Activated naive CD8-positive, alpha-beta T cell treated with anti-CD3 and anti-CD28 coated beads for 36 hours (primary cell): ENCODE measurements around the gene DHRS7B. TPM values are rescaled to one million over a fixed set of nuclear protein-coding genes. Genes with fewer than 3 reads are reported as not detected.
"Not testable (repeated sequence)": the region's sequence is repeated elsewhere in the genome, so short reads cannot be mapped to it uniquely, and the experiment has no call there.

ENCODE experiments used
- DNase-seq: peaks from one replicate; pipeline ENCODE4 v3.0.0; 2021
- H3K27ac Mint-ChIP-seq: one replicate; pipeline ENCODE4 v1.8.0; 2022; ENCODE audit warnings: mild to moderate bottlenecking, moderate library complexity, mixed read lengths
- H3K27me3 Mint-ChIP-seq: one replicate; pipeline ENCODE4 v1.8.0; 2022; ENCODE audit warnings: mild to moderate bottlenecking, mixed read lengths
- H3K36me3 Mint-ChIP-seq: one replicate; pipeline ENCODE4 v1.8.0; 2021; ENCODE audit warnings: mild to moderate bottlenecking, mixed read lengths
- H3K4me1 Mint-ChIP-seq: one replicate; pipeline ENCODE4 v1.8.0; 2021; ENCODE audit warnings: mixed read lengths
- H3K4me3 Mint-ChIP-seq: one replicate; pipeline ENCODE4 v1.8.0; 2022; ENCODE audit warnings: mild to moderate bottlenecking, moderate library complexity, mixed read lengths
- H3K9me3 Mint-ChIP-seq: one replicate; pipeline ENCODE4 v1.8.0; 2022; ENCODE audit warnings: mixed read lengths
- total RNA-seq, 2 experiments: library from RNA; stranded (reverse); gene quantifications; one replicate each; pipeline ENCODE4 v1.2.3, GENCODE V29; 2021

Gene DHRS7B
- total RNA-seq, 2 experiments from 2014 or later: 19.2 to 20.3 TPM

- DNase-seq: peak; percentile 80
- no peaks in the 10 kb centered on the region for H3K36me3 Mint-ChIP-seq
- peak overlapping the region; percentile 91 for H3K27ac Mint-ChIP-seq
- peaks cover 3% of the 10 kb centered on the region for H3K27me3 Mint-ChIP-seq
- H3K4me1 Mint-ChIP-seq: peaks cover 9% of the 10 kb centered on the region
- no peaks in the 10 kb centered on the region for H3K9me3 Mint-ChIP-seq
- peak overlapping the region; percentile 97 for H3K4me3 Mint-ChIP-seq
Observed at GRCh38 chr17:21098934-21099689, 27.7 kb upstream of the DHRS7B start.

- no peak for DNase-seq
- H3K4me1 Mint-ChIP-seq: peaks cover 9% of the 10 kb centered on the region
- no peak overlapping the region for H3K4me3 Mint-ChIP-seq
- H3K27me3 Mint-ChIP-seq: peaks cover 3% of the 10 kb centered on the region
- H3K27ac Mint-ChIP-seq: no peak overlapping the region
- H3K36me3 Mint-ChIP-seq: no peaks in the 10 kb centered on the region
- no peaks in the 10 kb centered on the region for H3K9me3 Mint-ChIP-seq
Observed at GRCh38 chr17:21100636-21101035, 26.1 kb upstream of the DHRS7B start.

GRCh38 chr17:21104608-21105007 is 22.2 kb upstream of the DHRS7B start:
- Mint-ChIP-seq H3K4me1 (peaks cover 4% of the 10 kb centered on the region), H3K27me3 (peaks cover 4% of the 10 kb centered on the region), H3K27ac (no peak overlapping the region), H3K4me3 (no peak overlapping the region), H3K36me3 (no peaks in the 10 kb centered on the region), H3K9me3 (no peaks in the 10 kb centered on the region)
- DNase-seq: no peak

DNA sequence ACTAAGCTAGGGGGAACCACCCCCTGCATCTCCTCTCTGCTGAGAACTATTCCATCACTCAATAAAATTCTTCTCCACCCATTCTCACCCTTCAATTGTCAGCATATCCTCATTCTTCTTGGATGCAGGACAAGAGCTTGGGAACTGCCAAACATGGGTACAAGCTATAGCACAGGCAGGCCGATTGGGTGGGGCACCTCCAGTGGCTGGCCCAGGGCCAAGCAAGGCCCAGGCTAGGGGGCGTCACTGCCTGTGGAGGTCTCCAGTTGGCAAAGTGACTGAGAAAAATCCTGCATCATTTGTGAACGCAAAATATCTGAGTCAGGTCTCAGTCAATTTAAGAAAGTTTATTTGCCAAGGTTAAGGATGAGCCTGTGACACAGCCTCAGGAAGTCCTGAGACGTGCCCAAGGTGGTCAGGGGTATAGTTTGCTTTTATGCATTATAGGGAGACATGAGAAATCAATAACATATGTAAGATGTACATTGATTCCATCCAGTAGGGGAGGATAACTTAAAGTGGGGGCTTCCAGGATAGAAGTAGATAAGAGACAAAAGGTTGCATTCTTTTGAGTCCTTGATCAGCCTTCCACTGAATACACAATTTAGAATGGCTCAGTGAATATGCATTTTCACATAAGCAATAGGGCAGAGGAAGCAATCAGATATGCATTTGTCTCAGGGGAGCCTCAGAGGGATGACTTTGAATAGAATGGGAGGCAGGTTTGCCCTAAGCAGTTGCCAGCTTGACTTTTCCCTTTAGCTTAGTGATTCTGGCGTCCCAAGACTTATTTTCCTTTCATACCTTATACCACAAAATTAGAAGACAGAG is 21.5 kb upstream of the DHRS7B start:
- no peaks in the 10 kb centered on the region for H3K9me3 Mint-ChIP-seq
- no peaks in the 10 kb centered on the region for H3K36me3 Mint-ChIP-seq
- peaks cover 4% of the 10 kb centered on the region for H3K27me3 Mint-ChIP-seq
- H3K4me1 Mint-ChIP-seq: no peaks in the 10 kb centered on the region
- no peak overlapping the region for H3K27ac Mint-ChIP-seq
- DNase-seq: no peak
- H3K4me3 Mint-ChIP-seq: no peak overlapping the region

GRCh38 chr17:21106316-21106715 is 20.4 kb upstream of the DHRS7B start:
- no peak overlapping the region for H3K4me3 Mint-ChIP-seq
- H3K27me3 Mint-ChIP-seq: peaks cover 4% of the 10 kb centered on the region
- no peaks in the 10 kb centered on the region for H3K9me3 Mint-ChIP-seq
- no peak for DNase-seq
- H3K36me3 Mint-ChIP-seq: no peaks in the 10 kb centered on the region
- no peak overlapping the region for H3K27ac Mint-ChIP-seq
- H3K4me1 Mint-ChIP-seq: no peaks in the 10 kb centered on the region

DNA sequence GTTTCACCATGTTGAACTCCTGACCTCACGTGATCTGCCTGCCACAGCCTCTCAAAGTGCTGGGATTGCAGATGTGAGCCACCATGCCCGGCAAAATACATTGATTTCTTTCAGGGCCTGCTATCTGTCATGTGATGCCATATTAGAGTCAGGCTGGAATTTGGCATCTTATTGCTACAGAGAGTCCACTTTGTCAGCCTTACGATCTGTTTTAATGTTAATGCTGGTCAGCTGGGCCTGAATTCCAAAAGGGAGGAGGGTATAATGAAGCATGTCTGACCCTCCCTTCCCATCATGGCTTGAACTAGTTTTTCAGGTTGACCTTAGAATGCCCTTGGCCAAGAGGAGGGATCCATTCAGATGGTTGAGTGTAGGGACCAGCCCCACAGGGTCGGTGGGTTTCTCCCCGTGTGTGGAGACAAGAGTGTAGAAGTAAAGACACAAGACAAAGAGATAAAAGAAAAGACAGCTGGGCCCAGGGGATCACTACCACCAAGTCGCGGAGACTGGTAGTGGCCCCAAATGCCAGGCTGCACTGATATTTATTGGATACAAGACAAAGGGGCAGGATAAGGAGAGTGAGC is 19.6 kb upstream of the DHRS7B start:
- not testable (repeated sequence) for H3K27me3 Mint-ChIP-seq, H3K27ac Mint-ChIP-seq, H3K4me3 Mint-ChIP-seq, H3K9me3 Mint-ChIP-seq, H3K4me1 Mint-ChIP-seq, DNase-seq, H3K36me3 Mint-ChIP-seq

GRCh38 chr17:21108651-21109050 is 18.1 kb upstream of the DHRS7B start:
- Mint-ChIP-seq H3K4me1 (no peaks in the 10 kb centered on the region), H3K4me3 (no peak overlapping the region)

GRCh38 chr17:21113049-21113690 is 13.6 kb upstream of the DHRS7B start:
- no peaks in the 10 kb centered on the region for H3K9me3 Mint-ChIP-seq

More at GRCh38 chr17:21108651-21109050, 18.1 kb upstream of the DHRS7B start:
- no peak overlapping the region for H3K27ac Mint-ChIP-seq
- no peaks in the 10 kb centered on the region for H3K36me3 Mint-ChIP-seq
- H3K27me3 Mint-ChIP-seq: peaks cover 4% of the 10 kb centered on the region
- DNase-seq: no peak
- H3K9me3 Mint-ChIP-seq: no peaks in the 10 kb centered on the region

GRCh38 chr17:21113716-21114115 is 13.0 kb upstream of the DHRS7B start:
- Mint-ChIP-seq H3K27me3 (no peaks in the 10 kb centered on the region), H3K4me1 (no peaks in the 10 kb centered on the region), H3K36me3 (no peaks in the 10 kb centered on the region), H3K9me3 (no peaks in the 10 kb centered on the region), H3K4me3 (no peak overlapping the region), H3K27ac (no peak overlapping the region)
- DNase-seq: no peak

More at GRCh38 chr17:21113049-21113690, 13.6 kb upstream of the DHRS7B start:
- DNase-seq: no peak
- H3K36me3 Mint-ChIP-seq: no peaks in the 10 kb centered on the region
- no peaks in the 10 kb centered on the region for H3K27me3 Mint-ChIP-seq
- H3K4me1 Mint-ChIP-seq: no peaks in the 10 kb centered on the region
- H3K27ac Mint-ChIP-seq: no peak overlapping the region
- no peak overlapping the region for H3K4me3 Mint-ChIP-seq

DNA sequence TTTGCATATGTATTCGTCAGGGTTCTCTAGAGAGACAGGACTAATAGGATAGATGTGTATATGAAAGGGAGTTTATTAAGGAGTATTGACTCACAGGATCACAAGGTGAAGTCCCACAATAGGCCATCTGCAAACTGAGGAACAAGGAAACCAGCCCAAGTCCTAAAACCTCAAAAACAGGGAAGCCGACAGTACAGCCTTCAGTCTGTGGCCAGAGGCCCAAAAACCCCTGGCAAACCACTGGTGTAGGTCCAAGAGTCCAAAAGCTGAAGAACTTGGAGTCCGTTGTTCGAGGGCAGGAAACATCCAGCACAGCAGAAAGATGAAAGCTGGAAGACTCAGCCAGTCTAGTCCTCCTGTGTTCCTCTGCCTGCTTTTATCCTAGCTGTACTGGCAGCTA is 12.0 kb upstream of the DHRS7B start:
- not testable (repeated sequence) for H3K4me3 Mint-ChIP-seq, H3K9me3 Mint-ChIP-seq, H3K4me1 Mint-ChIP-seq, H3K27ac Mint-ChIP-seq, DNase-seq, H3K36me3 Mint-ChIP-seq, H3K27me3 Mint-ChIP-seq

GRCh38 chr17:21119247-21119918 is 7.4 kb upstream of the DHRS7B start:
- H3K27me3 Mint-ChIP-seq: peaks cover 4% of the 10 kb centered on the region
- DNase-seq: peak; percentile 64
- H3K9me3 Mint-ChIP-seq: no peaks in the 10 kb centered on the region
- peaks cover 5% of the 10 kb centered on the region for H3K4me1 Mint-ChIP-seq
- H3K27ac Mint-ChIP-seq: no peak overlapping the region
- H3K4me3 Mint-ChIP-seq: peak overlapping the region; percentile 7
- no peaks in the 10 kb centered on the region for H3K36me3 Mint-ChIP-seq

- Mint-ChIP-seq H3K27me3 (peaks cover 4% of the 10 kb centered on the region), H3K9me3 (no peaks in the 10 kb centered on the region), H3K4me3 (no peak overlapping the region), H3K36me3 (no peaks in the 10 kb centered on the region), H3K27ac (no peak overlapping the region), H3K4me1 (peaks cover 5% of the 10 kb centered on the region)
- DNase-seq: no peak
Observed at GRCh38 chr17:21119919-21120249, 6.9 kb upstream of the DHRS7B start.

DNA sequence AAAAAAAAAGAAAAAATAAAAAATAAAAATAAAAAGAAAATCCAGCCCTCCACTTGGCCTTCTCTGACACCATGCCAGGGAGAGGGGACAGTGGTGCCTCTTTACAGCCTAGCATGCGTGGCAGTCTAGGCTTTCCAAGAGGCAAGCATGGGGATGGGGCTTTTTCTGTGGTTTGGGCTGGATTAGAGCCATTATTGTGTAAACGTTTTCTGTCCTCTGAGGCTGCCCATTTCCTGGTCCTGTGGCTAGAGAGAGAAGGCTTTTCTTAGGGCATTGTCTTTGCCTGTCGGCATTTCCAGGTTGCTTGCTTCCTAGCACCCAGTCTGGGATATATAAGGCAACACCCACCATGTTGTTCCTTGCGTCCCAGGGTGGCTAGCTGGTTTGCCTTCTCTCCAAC is 2.7 kb upstream of the DHRS7B start:
- peaks cover 3% of the 10 kb centered on the region for H3K36me3 Mint-ChIP-seq
- H3K27me3 Mint-ChIP-seq: peaks cover 7% of the 10 kb centered on the region
- no peak for DNase-seq
- peaks cover 19% of the 10 kb centered on the region for H3K4me1 Mint-ChIP-seq
- no peak overlapping the region for H3K4me3 Mint-ChIP-seq
- no peaks in the 10 kb centered on the region for H3K9me3 Mint-ChIP-seq
- no peak overlapping the region for H3K27ac Mint-ChIP-seq

DNA sequence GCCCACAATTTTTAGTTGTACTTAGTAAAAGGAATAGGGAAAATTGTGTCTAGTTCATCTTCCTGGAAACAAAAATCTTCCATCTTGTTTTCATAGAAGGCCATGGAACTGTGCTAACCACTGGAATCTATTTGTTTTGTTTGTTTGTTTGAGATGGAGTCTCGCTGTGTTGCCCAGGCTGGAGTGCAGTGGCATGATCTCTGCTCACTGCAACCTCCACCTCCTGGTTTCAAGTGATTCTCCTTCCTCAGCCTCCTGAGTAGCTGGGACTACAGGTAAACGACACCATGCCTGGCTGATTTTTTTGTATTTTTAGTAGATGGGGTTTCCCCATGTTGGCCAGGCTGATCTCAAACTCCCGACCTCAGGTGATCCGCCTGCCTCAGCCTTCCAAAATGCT is 2.2 kb upstream of the DHRS7B start:
- H3K36me3 Mint-ChIP-seq, H3K27ac Mint-ChIP-seq, H3K4me3 Mint-ChIP-seq, H3K27me3 Mint-ChIP-seq, H3K9me3 Mint-ChIP-seq, DNase-seq: not testable (repeated sequence)
- H3K4me1 Mint-ChIP-seq: peaks cover 18% of the 10 kb centered on the region

DNA sequence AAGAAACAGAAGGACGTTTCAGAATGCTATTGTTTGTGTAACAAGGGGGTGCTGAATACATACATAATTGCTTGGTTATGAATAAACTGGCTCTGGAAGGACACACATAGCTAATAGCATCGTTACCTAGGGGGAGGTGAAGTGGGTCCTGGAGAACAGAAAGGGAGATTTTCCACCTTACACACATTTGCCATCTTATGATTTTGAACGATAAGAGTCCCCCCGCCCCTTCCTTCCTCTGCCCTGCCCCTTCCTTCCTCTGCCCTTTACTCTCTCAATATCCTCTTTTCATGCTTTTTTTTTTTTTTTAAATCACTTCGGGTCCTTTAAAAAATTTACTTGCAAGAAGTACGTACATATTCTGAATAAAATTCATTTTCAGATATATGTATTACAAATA is 902 bp upstream of the DHRS7B start:
- Mint-ChIP-seq H3K36me3 (peaks cover 4% of the 10 kb centered on the region), H3K9me3 (no peaks in the 10 kb centered on the region), H3K4me1 (peaks cover 17% of the 10 kb centered on the region), H3K27me3 (peaks cover 3% of the 10 kb centered on the region), H3K27ac (peak overlapping the region; percentile 99), H3K4me3 (peak overlapping the region; percentile 97)
- DNase-seq: peak; percentile 34
